MM.1S (cell line): ENCODE data around the gene GSAP.
A peak's percentile ranks its signal among the peaks of the same experiment; 100 is the strongest.

Source experiments
- DNase-seq: peaks from one replicate; pipeline ENCODE4 v3.0.0-alpha.2; 2015
- H2AFZ ChIP-seq: fragments of 300-600 bp; sonication (generic); 2 replicates; pipeline ENCODE4 v1.6.0; 2016; ENCODE audit warnings: antibody characterized with exemption, low read length
- H3F3A ChIP-seq: fragments of 300-600 bp; sonication (generic); 2 replicates; pipeline ENCODE4 v1.6.1; 2016; ENCODE audit warnings: mild to moderate bottlenecking, antibody characterized with exemption, low read length, moderate library complexity, mixed read lengths; ENCODE audit not compliant: insufficient read depth
- H3K27ac ChIP-seq: fragments of 300-600 bp; sonication (generic); 2 replicates; pipeline ENCODE4 v1.5.1; 2016; ENCODE audit warnings: mild to moderate bottlenecking, low read length
- H3K27me3 ChIP-seq: fragments of 300-600 bp; sonication (generic); replicated peaks from 2 replicates; pipeline ENCODE4 v1.6.0; 2016; ENCODE audit warnings: low read length; ENCODE audit not compliant: insufficient read depth
- H3K36me3 ChIP-seq: fragments of 300-600 bp; sonication (generic); replicated peaks from 2 replicates; pipeline ENCODE4 v1.6.1; 2016; ENCODE audit warnings: mild to moderate bottlenecking, low read length, mixed read lengths; ENCODE audit not compliant: insufficient read depth
- H3K4me1 ChIP-seq: fragments of 300-600 bp; sonication (generic); 2 replicates; pipeline ENCODE4 v1.6.1; 2016; ENCODE audit warnings: low read length, mixed read lengths
- H3K4me2 ChIP-seq: fragments of 300-600 bp; sonication (generic); 2 replicates; pipeline ENCODE4 v1.6.0; 2016; ENCODE audit warnings: low read depth, low read length
- H3K4me3 ChIP-seq: fragments of 300-600 bp; sonication (generic); 2 replicates; pipeline ENCODE4 v1.5.1; 2016; ENCODE audit warnings: low read length, mixed read lengths
- H3K79me2 ChIP-seq: fragments of 300-600 bp; sonication (generic); 2 replicates; pipeline ENCODE4 v1.6.1; 2016; ENCODE audit warnings: mixed run types, low read length, mixed read lengths
- H3K9ac ChIP-seq: fragments of 300-600 bp; sonication (generic); 2 replicates; pipeline ENCODE4 v1.6.1; 2016; ENCODE audit warnings: low read length, mixed read lengths
- H3K9me2 ChIP-seq: fragments of 300-600 bp; sonication (generic); replicated peaks from 2 replicates; pipeline ENCODE4 v1.6.1; 2016; ENCODE audit warnings: mild to moderate bottlenecking, low read length, mixed read lengths; ENCODE audit not compliant: insufficient read depth
- H3K9me3 ChIP-seq: fragments of 300-600 bp; sonication (generic); replicated peaks from 2 replicates; pipeline ENCODE4 v1.6.1; 2016; ENCODE audit warnings: mild to moderate bottlenecking, low read length, mixed read lengths; ENCODE audit not compliant: insufficient read depth
- H4K20me1 ChIP-seq: fragments of 300-600 bp; sonication (generic); 2 replicates; pipeline ENCODE4 v1.6.1; 2016; ENCODE audit warnings: mild to moderate bottlenecking, low read length, moderate library complexity, mixed read lengths; ENCODE audit not compliant: insufficient read depth
- CTCF ChIP-seq: fragments of 300-600 bp; sonication (generic); IDR thresholded peaks from 2 replicates; pipeline ENCODE4 v1.5.1; 2016; ENCODE audit warnings: antibody characterized with exemption, low read length, mixed read lengths
- EZH2 ChIP-seq: fragments of 300-600 bp; sonication (generic); optimal IDR thresholded peaks from 2 replicates; pipeline ENCODE3; 2017; ENCODE audit warnings: low read depth, mild to moderate bottlenecking, antibody characterized with exemption, low read length, mixed read lengths
- EZH2phosphoT487 ChIP-seq: fragments of 300-600 bp; sonication (generic); IDR thresholded peaks from 2 replicates; pipeline ENCODE4 v1.6.1; 2018; ENCODE audit warnings: antibody characterized with exemption, low read length

The GSAP gene

DNA sequence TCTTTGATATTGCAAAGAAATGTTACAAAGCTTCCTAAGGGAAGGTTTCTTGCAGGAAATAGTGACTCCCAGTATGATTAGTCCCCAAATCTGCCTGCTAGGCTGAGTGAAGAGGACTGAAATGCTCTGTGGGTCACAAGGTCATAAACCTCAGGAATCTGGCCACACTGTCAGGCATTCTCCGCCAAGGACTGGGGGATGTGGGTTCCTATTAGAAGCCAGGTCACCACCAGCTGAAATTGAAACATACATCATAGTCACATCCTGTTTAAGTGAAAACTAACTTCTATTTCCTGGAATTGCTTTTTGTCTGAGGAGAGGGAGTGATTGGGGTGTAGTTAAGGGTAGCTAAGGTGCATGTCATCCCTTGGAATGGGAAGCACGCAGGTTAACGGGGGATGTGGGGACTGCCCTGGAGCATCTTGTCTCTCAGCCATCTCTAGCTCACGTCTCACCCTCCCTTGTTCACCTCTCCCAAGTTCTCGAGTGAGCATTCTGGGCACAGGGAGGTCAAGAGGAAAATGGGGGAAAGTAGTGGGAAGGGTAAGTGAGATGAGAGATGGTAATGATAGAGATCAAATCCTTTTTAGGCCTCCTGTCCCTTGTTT is 12.0 kb upstream of the GSAP start:
- H3K9me2 ChIP-seq = no peaks in the 10 kb centered on the region

GRCh38 chr7:77426521-77427051 is 10.4 kb upstream of the GSAP start:
- no peak for DNase-seq
- H3K9me3 ChIP-seq = no peaks in the 10 kb centered on the region
- no peaks in the 10 kb centered on the region for H3K9me2 ChIP-seq
- H3K4me3 ChIP-seq = no peak overlapping the region
- no peak for TF ChIP-seq EZH2
- H3K4me1 ChIP-seq = peaks cover 6% of the 10 kb centered on the region
- H3K27me3 ChIP-seq = no peaks in the 10 kb centered on the region
- H3K9ac ChIP-seq = no peak overlapping the region
- no peaks in the 10 kb centered on the region for H3F3A ChIP-seq
- H3K27ac ChIP-seq = no peak overlapping the region
- peak overlapping the region; percentile 44; the same call in 1 of the 2 replicates for H3K4me2 ChIP-seq
- no peaks in the 10 kb centered on the region for H3K36me3 ChIP-seq
- no peaks in the 10 kb centered on the region for H4K20me1 ChIP-seq
- H3K79me2 ChIP-seq = no peaks in the 10 kb centered on the region
- H2AFZ ChIP-seq = no peak overlapping the region

More for the DNA sequence above, 12.0 kb upstream of the GSAP start:
- H3K4me3 ChIP-seq = no peak overlapping the region
- H3K27ac ChIP-seq = no peak overlapping the region
- H3F3A ChIP-seq = no peaks in the 10 kb centered on the region
- H4K20me1 ChIP-seq = no peaks in the 10 kb centered on the region
- H3K27me3 ChIP-seq = no peaks in the 10 kb centered on the region
- H3K4me2 ChIP-seq = no peak overlapping the region
- no peak for DNase-seq
- H3K4me1 ChIP-seq = peaks cover 6% of the 10 kb centered on the region
- H3K79me2 ChIP-seq = no peaks in the 10 kb centered on the region
- no peaks in the 10 kb centered on the region for H3K9me3 ChIP-seq
- no peak for TF ChIP-seq EZH2phosphoT487
- no peak for TF ChIP-seq CTCF
- TF ChIP-seq EZH2 = no peak
- no peak overlapping the region for H3K9ac ChIP-seq
- no peaks in the 10 kb centered on the region for H3K36me3 ChIP-seq
- 0 out of 2 replicates have a peak overlapping the region, but pooled peaks have one; percentile 26 for H2AFZ ChIP-seq

GRCh38 chr7:77426052-77426404 is 9.9 kb upstream of the GSAP start:
- Histone ChIP-seq H2AFZ (peak overlapping the region; percentile 54; the same call in 1 of the 2 replicates), H3K4me3 (peak overlapping the region; percentile 10; the same call in 1 of the 2 replicates), H3K4me1 (peaks cover 6% of the 10 kb centered on the region), H3K4me2 (peak overlapping the region; percentile 44; the same call in 1 of the 2 replicates), H3K27me3 (no peaks in the 10 kb centered on the region), H3K9me2 (no peaks in the 10 kb centered on the region), H3K36me3 (no peaks in the 10 kb centered on the region), H3K9ac (no peak overlapping the region; the same call in 1 of the 2 replicates), H3K79me2 (no peaks in the 10 kb centered on the region), H4K20me1 (no peaks in the 10 kb centered on the region), H3F3A (no peaks in the 10 kb centered on the region), H3K9me3 (no peaks in the 10 kb centered on the region), H3K27ac (no peak overlapping the region)
- TF ChIP-seq EZH2phosphoT487 (no peak), CTCF (no peak), EZH2 (no peak)
- peak; percentile 25 for DNase-seq
